SH-SY5Y (cell line): ENCODE data around the gene UAP1L1.

Experiments used
- GATA2 ChIP-seq: IDR thresholded peaks from 2 replicates; pipeline ENCODE4 v1.6.1; 2011; ENCODE audit warnings: mild to moderate bottlenecking, low read depth, low read length
- GATA3 ChIP-seq: IDR thresholded peaks from 2 replicates; pipeline ENCODE4 v1.6.1; 2011; ENCODE audit warnings: low read depth, mild to moderate bottlenecking, low read length, moderate library complexity

DNA sequence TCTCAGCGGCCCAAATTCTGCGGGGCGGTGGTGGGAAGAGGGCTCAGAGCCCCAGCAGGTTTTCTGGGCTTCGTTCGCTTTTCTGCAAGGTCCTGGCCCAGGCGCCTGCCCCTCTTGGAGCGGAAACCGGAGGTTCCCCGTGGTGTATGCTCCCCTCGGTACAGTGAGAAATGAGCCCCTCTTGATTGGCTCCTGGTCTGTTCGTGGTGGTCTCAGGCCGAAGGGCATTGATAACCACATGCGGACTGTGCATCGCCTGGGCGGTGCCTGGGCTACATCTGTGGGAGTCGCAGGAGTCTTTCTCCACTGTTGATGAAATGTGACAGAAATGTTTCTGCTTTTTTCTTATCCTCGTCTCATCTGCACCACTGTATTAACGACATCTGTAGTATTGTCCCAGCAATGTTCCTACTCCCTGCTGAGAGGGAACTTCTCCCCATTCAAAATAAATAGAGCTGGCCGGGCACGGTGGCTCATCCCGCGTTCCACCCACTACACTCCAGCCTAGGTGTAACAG, 10.2 kb downstream of the UAP1L1 start:
- TF ChIP-seq GATA2 (peak; percentile 64), GATA3 (no peak)
